Adrenal gland (tissue), 5 donors: Measurements from ENCODE around the gene NLRC5.

Experiments
- CTCF ChIP-seq, 6 experiments: fragments of 450-650 bp in 4 of 6; fragments of 200-600 bp in 2 of 6; sonication (generic) in 1 of 6; IDR thresholded peaks; 1 replicate in 5 of 6; 2 replicates in 1 of 6; pipeline versions ENCODE4 v1.5.1 to v1.8.0; 2016 to 2021; ENCODE audit warnings: antibody characterized with exemption in 6 of 6, mild to moderate bottlenecking in 2 of 6, moderate library complexity in 1 of 6
- POLR2A ChIP-seq, 2 donors: fragments of 450-650 bp; IDR thresholded peaks; one replicate each; pipeline ENCODE4 v1.6.1; 2017; ENCODE audit warnings: antibody characterized with exemption in 2 of 2, mild to moderate bottlenecking in 2 of 2, moderate library complexity in 1 of 2
- donor health status: DM: no; HTN: no; CAD: no.

- TF ChIP-seq CTCF (IDR thresholded peaks at IDR 0.05) (no peak), POLR2A (IDR thresholded peaks at IDR 0.05) (no peak)
These were observed 12.1 kb upstream of the NLRC5 start for GRCh38 chr16:56977216-56977615.
